ENCODE measurements around the gene COG1. TPM values are rescaled to one million over a fixed set of nuclear protein-coding genes. Genes with fewer than 3 reads are reported as not detected.
A peak's percentile ranks its signal among the peaks of the same experiment; 100 is the strongest.

COG1 gene
- polyA plus RNA-seq, 2 of the 4 experiments (the other 2 are of a cell fraction), result 19.5 to 26.0 TPM

GRCh38 chr17:73179878-73180277 lies 13.0 kb upstream of the COG1 start:
- TF ChIP-seq KDM1A (IDR thresholded peaks at IDR 0.05; ENCODE audit: low read depth) (no peak), KDM5A (IDR thresholded peaks at IDR 0.05) (no peak)
- POLR2A ChIA-PET, result no interaction called here
- FAIRE-seq (no peak), DNase-seq (ENCODE audit: low read depth in 1 of 2, low spot score in 1 of 2) (no peak), ATAC-seq (no peak)
- no peaks in the 10 kb centered on the region for H3K4me1 ChIP-seq
- CTCF ChIA-PET, result interaction anchor here (0.6 to 20.4 kb wide), 9 partner anchors 11 to 623 kb away, joined by 3 to 483 read pairs (median 5); partner anchors contain the start of gene COG1
- H3K9me3 ChIP-seq, result no peaks in the 10 kb centered on the region
- 54% methylated on average over 3 of the region's 3 CpGs for WGBS (ENCODE audit: missing lambda C conversion rate)
- H3K27ac ChIP-seq, result no peak overlapping the region
- H3K4me2 ChIP-seq, result no peak overlapping the region
- H3K4me3 ChIP-seq, result no peak overlapping the region

- H3K27ac ChIP-seq, result no peak overlapping the region
- H3K9me3 ChIP-seq, result no peaks in the 10 kb centered on the region
- POLR2A ChIA-PET, result no interaction called here
- FAIRE-seq, result no peak
- no peak overlapping the region for H3K4me2 ChIP-seq
- TF ChIP-seq ZFP36 (IDR thresholded peaks at IDR 0.05; ENCODE audit: borderline replicate concordance, partially characterized antibody) (no peak), ZSCAN20 (CRISPR knock-in tag; IDR thresholded peaks at IDR 0.05) (no peak), ATOH8 (CRISPR knock-in tag; IDR thresholded peaks at IDR 0.05; ENCODE audit: low read depth) (no peak), HOXB5 (CRISPR knock-in tag; IDR thresholded peaks at IDR 0.05) (no peak), ESRRA (IDR thresholded peaks at IDR 0.05; ENCODE audit: borderline replicate concordance, low read length) (no peak), TFCP2L1 (CRISPR knock-in tag; IDR thresholded peaks at IDR 0.05) (no peak)
- CTCF ChIA-PET, result interaction anchor here (1.2 to 20.4 kb wide), 8 partner anchors 8 to 626 kb away, joined by 3 to 483 read pairs (median 6); a partner anchor contains a TSS
- 65% methylated on average over 15 of the region's 15 CpGs for WGBS (ENCODE audit: missing lambda C conversion rate)
- peaks cover 7% of the 10 kb centered on the region; the same call in 1 of the 3 replicates for H3K4me1 ChIP-seq
- no peak for ATAC-seq
- H3K4me3 ChIP-seq, result no peak overlapping the region
- DNase-seq (ENCODE audit: low read depth in 1 of 2, low spot score in 1 of 2), result no peak
Observed at GRCh38 chr17:73182616-73183310, 10.1 kb upstream of the COG1 start.

- Histone ChIP-seq H3K4me1 (peaks cover 8% of the 10 kb centered on the region; the same call in 1 of the 3 replicates), H3K9me3 (no peaks in the 10 kb centered on the region), H3K4me3 (no peak overlapping the region), H3K4me2 (no peak overlapping the region), H3K27ac (no peak overlapping the region)
- ChIA-PET CTCF (interaction anchor here (0.5 to 20.4 kb wide), 5 partner anchors 126 to 999 kb away, joined by 4 to 483 read pairs (median 5); no protein-coding TSS in a partner anchor), POLR2A (interaction anchor here (1.2 kb wide), 1 partner anchor 8 kb away, joined by 3 read pairs; the partner anchor contains the start of gene COG1)
- WGBS (ENCODE audit: missing lambda C conversion rate), result 83% methylated on average over 9 of the region's 9 CpGs
- no peak for TF ChIP-seq FOSB (CRISPR knock-in tag; IDR thresholded peaks at IDR 0.05)
- peak; percentile 38 for TF ChIP-seq ZFP36 (IDR thresholded peaks at IDR 0.05; ENCODE audit: borderline replicate concordance, partially characterized antibody)
- FAIRE-seq, result no peak
- no peak for DNase-seq (ENCODE audit: low read depth in 1 of 2, low spot score in 1 of 2)
- no peak for ATAC-seq
Observed at GRCh38 chr17:73184136-73184993, 8.5 kb upstream of the COG1 start.

GRCh38 chr17:73186283-73187050 lies 6.4 kb upstream of the COG1 start:
- FAIRE-seq (no peak), DNase-seq (ENCODE audit: low read depth in 1 of 2, low spot score in 1 of 2) (no peak), ATAC-seq (no peak)
- Histone ChIP-seq H3K27ac (no peak overlapping the region), H3K4me1 (peaks cover 8% of the 10 kb centered on the region; the same call in 1 of the 3 replicates), H3K9me3 (no peaks in the 10 kb centered on the region), H3K4me3 (no peak overlapping the region), H3K4me2 (no peak overlapping the region)
- POLR2A ChIA-PET, result no interaction called here
- WGBS (ENCODE audit: missing lambda C conversion rate), result 85% methylated on average over 16 of the region's 16 CpGs
- CTCF ChIA-PET, result interaction anchor here (0.6 to 20.4 kb wide), 6 partner anchors 10 to 626 kb away, joined by 3 to 483 read pairs (median 4); no protein-coding TSS in a partner anchor
- TF ChIP-seq CTCF (IDR thresholded peaks at IDR 0.05), result no peak
- TF ChIP-seq GATA3 (IDR thresholded peaks at IDR 0.05; ENCODE audit: borderline replicate concordance), result no peak
- no peak for TF ChIP-seq HEYL (CRISPR knock-in tag; IDR thresholded peaks at IDR 0.05)
- TF ChIP-seq HOXA7 (CRISPR knock-in tag; IDR thresholded peaks at IDR 0.05), result no peak
- no peak for TF ChIP-seq KDM1A (IDR thresholded peaks at IDR 0.05; ENCODE audit: low read depth)
- no peak for TF ChIP-seq ATOH8 (CRISPR knock-in tag; IDR thresholded peaks at IDR 0.05; ENCODE audit: low read depth)
- no peak for TF ChIP-seq RNF2 (IDR thresholded peaks at IDR 0.05; ENCODE audit: borderline replicate concordance, low read depth)
- no peak for TF ChIP-seq HMGXB4 (CRISPR knock-in tag; IDR thresholded peaks at IDR 0.05; ENCODE audit: borderline replicate concordance)
- no peak for TF ChIP-seq JUNB (IDR thresholded peaks at IDR 0.05)
- TF ChIP-seq NR3C1 (IDR thresholded peaks at IDR 0.05), result no peak
- no peak for TF ChIP-seq ZSCAN20 (CRISPR knock-in tag; IDR thresholded peaks at IDR 0.05)
- TF ChIP-seq JUN (IDR thresholded peaks at IDR 0.05), result no peak
- TF ChIP-seq HOXB13 (CRISPR knock-in tag; IDR thresholded peaks at IDR 0.05; ENCODE audit: low read depth), result no peak
- no peak for TF ChIP-seq CBX2 (IDR thresholded peaks at IDR 0.05; ENCODE audit: borderline replicate concordance, low read depth)

Measured in A549 (cell line).